ENCODE data around the gene INPP5A.
A peak's percentile ranks its signal among the peaks of the same experiment; 100 is the strongest.
"Not testable (repeated sequence)": the region's sequence is repeated elsewhere in the genome, so short reads cannot be mapped to it uniquely, and the experiment has no call there.

INPP5A gene

GRCh38 chr10:132584081-132584480, 46.5 kb downstream of the INPP5A start:
- DNase-seq: no peak

GRCh38 chr10:132585732-132586722, 48.4 kb downstream of the INPP5A start:
- no peak for DNase-seq

GRCh38 chr10:132586739-132587138, 49.2 kb downstream of the INPP5A start:
- DNase-seq: no peak

DNA sequence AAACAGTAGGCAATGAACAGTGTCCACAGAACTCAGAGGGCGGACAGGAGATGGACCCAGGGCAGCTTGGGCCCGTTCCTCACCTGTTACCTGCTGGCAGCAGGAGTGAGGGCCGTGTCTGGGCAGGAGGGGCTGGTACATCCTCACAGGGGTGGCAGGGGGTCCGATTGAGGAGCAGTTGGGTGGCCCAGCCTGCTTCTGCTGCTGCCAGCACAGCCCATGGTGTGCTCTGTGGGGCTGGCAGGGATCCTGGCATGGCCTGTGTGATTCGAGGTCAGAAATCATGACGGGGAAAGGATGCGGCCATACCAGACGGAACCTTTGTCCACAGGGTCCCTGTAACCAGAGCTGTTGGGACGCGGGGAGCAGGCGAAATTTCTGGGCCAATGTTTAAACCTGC, 49.6 kb downstream of the INPP5A start:
- no peak for DNase-seq

DNA sequence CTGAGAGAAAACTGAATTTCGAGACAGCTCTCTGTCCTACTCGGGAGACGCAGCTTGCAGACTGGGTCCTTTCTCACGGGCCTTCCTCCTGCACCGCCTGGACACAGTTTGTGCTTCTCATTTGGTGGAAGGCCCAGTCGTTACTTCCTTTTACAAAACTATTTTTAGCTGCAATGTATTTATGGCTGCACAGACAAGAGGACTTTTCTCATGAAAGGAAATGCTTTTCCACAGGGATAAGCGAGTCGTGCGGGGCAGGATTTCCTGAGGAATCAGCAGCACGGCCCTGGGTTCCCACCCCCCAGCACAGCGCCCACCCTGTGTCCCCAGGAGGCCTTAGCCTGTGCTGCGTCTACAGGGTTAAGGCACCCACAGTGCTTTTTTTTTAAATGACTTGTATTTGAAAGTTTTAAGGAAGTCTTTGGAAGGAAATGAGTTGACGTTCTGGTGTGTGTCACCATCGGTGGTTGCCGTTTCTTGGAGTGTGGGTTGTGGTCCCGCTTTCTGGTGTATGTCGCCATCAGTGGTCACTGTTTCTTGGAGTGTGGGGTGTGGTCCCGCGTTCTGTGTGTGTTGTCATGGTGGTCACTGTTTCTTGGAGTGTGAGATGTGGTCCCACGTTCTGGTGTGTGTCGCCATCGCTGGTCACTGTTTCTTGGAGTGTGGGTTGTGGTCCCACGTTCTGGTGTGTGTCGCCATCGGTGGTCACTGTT, 50.9 kb downstream of the INPP5A start:
- peak; percentile 95 for DNase-seq

GRCh38 chr10:132589015-132589414, 51.4 kb downstream of the INPP5A start:
- DNase-seq: no peak

DNA sequence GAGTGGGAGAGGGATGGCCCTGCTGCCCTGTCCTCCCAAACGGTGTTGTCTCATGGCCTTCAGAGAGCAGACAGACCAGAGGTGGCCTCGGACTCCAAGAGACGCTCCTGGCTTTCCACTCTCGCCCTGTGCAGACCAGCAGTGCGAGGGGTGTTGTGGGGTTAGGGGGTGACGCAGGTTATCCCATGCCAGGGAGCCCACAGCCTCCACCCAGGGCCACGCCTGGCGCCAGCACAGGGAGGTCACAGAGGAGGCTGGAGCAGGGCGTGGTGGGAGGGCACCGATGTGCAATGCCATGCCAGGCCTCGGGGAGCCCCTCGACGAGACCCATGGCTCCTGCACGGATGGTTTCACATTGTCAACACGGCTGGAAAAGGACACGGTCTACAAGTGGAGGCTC, 52.1 kb downstream of the INPP5A start:
- DNase-seq: no peak

DNA sequence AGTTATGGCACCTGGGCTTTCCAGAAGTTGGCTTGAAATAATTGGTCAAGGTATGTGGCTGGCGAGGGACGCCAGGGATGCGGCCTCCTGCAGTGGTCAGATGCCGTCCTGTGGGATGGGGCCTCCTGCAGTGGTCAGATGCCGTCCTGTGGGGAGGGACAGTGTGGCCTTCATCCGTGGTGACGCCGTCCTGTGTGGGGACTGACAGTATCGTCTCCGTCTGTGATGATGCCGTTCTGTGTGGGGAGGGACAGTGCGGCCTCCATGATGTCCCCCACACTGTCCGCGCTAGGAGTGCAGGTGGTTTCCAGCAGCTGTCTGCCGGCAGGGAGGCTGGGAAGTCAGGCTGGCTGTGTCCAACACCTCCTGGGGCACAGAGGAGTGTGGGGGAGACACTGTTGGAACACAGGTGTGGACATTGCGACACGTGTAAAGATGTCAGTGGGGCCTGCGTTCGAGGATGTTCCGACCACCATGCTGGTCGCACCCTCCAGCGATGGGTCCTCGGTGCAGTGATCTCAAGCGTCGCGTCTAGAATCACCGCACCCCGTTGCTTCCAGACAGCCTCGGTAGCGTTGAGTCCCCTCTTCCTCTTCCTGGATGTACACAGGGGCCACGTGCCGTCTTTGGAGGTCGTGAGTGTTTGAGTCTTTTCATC, 52.6 kb downstream of the INPP5A start:
- no peak for DNase-seq

- DNase-seq: no peak
Observed at GRCh38 chr10:132590752-132591121, 53.1 kb downstream of the INPP5A start.

DNA sequence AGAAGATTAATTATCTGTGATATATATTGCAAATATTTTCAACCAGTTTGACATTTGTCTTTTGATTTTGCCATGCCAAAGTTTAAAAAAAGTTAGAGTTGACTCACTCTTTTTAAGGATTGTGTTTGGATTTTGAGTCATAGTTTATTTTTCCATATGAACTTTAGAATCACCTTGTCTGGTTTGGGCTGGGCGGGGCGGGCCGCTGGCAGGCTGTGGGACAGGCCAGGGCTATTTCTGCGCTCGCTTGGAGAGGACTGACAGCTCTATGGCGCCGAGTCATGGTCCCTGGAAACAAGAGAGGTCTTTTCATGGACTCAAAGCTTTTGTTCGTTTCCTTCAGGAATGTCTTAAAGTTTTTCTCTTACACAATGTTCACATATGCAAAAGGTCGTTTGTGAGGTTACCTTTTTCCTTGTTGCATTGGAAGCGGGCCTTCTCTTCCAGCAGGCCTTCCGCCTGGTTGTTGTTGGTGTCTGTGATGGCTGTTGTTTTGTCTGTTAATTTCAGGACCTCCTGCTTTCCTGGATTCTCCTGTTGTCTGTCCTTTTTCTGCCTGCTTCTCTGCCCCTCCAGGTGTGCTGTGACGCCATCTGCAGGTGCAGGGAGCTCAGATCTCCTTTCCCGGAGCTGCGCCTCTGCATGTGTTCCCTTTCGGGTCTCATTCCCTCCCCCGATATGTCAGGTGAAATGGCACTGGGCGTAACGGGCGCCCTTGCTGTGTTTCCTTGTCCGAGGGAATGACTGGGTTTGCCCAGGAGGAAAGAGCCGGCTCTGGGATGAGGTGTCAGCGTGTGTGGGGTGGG, 53.8 kb downstream of the INPP5A start:
- no peak for DNase-seq

GRCh38 chr10:132592790-132593383, 55.3 kb downstream of the INPP5A start:
- DNase-seq: no peak

GRCh38 chr10:132593389-132593788, 55.8 kb downstream of the INPP5A start:
- no peak for DNase-seq

GRCh38 chr10:132593900-132594876, 56.6 kb downstream of the INPP5A start:
- DNase-seq: no peak

DNA sequence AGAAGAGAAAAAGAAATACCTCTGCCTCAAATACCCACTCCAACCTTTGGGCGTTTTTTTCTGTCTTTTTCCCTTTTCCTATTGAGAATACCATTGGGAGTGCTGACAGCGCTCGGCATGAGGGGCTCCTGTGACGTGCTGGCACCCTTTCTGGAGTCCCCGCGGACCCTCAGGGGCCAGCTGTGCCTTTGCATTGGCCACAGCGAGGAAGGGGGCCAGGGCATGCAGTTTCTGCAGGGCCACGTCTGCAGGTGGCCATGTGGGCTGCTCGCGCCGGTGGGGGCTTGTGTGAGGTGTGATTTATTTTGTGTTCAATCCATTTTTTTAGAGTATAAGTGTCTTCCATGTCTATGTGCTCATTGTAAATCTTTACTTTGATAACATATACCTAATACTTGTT, 57.4 kb downstream of the INPP5A start:
- DNase-seq: no peak

- DNase-seq: no peak
Observed at GRCh38 chr10:132595854-132596253, 58.3 kb downstream of the INPP5A start.

DNA sequence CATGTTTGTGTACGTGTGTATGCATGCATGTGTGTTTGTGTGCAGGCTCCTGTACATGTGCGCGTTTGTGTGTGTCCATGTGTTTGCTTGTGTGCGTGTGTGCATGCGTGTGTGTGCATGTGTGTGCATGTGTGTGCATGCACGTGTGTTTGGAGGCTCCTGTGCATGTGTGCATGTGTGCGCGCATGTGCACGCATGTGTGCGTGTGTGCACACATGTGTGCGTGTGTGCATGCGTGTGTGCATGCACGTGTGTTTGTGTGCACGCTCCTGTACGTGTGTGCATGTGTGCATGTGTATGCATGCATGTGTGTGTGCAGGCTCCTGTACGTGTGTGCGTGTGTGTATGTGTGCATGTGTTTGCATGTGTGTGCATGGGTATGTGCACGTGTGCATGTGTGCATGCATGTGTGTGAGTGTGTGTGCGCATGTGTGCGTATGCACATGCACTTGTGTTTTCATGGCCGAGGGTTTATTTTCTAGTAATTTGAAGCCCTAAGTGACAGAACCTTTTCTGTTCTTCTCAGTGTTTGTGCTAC, 59.2 kb downstream of the INPP5A start:
- DNase-seq: no peak

- no peak for DNase-seq
Observed at GRCh38 chr10:132597654-132598053, 60.1 kb downstream of the INPP5A start.

DNA sequence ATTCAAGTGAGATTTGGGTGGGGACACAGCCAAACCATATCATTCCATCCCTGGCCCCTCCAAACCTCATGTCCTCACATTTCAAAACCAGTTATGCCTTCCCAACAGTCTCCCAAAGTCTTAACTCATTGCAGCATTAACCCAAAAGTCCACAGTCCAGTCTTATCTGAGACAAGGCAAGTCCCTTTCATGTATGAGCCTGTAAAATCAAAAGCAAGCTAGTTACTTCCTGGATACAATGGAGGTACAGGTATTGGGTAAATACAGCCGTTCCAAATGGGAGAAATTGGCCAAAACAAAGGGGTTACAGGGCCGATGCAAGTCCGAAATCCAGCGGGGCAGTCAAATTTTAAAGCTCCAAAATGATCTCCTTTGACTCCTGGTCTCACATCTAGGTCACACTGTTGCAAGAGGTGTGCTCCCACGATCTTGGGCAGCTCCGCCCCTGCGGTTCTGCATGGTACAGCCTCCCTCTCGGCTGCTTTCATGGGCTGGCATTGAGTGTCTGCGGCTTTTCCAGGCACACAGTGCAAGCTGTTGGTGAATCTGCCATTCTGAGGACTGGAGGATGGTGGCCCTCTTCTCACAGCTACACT, 61.5 kb downstream of the INPP5A start:
- not testable (repeated sequence) for DNase-seq

DNA sequence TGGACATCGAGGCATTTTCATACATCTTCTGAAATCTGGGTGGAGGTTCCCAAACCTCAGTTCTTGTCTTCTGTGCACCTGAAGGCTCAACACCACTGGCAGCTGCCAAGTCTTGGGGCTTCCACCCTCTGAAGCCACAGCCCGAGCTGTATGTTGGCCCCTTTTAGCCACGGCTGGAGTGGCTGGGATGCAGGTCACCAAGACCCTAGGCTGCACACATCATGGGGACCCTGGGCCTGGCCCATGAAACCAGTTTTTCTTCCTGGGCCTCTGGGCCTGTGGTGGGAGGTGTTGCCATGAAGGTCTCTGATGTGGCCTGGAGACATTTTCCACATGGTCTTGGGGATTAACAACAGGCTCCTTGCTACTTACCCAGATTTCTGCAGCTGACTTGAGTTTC, 62.1 kb downstream of the INPP5A start:
- DNase-seq: no peak

DNA sequence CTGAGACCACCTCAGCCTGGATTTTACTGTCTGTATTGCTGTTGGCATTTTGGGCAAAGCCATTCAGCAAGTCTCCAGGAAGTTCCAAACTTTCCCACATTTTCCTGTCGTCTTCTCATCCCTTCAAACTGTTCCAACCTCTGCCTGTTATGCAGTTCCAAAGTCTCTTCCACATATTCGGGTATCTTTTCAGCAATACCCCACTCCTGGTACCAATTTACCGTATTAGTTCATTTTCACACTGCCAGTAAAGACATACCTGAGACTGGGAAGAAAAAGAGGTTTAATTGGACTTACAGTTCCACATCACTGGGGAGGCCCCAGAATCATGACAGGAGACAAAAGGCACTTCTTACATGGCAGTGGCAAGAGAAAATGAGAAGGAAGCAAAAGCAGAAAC, 62.8 kb downstream of the INPP5A start:
- no peak for DNase-seq
